ENCODE measurements around the gene SERPINA5.
"Not testable (repeated sequence)": the region's sequence is repeated elsewhere in the genome, so short reads cannot be mapped to it uniquely, and the experiment has no call there.

The SERPINA5 gene

DNA sequence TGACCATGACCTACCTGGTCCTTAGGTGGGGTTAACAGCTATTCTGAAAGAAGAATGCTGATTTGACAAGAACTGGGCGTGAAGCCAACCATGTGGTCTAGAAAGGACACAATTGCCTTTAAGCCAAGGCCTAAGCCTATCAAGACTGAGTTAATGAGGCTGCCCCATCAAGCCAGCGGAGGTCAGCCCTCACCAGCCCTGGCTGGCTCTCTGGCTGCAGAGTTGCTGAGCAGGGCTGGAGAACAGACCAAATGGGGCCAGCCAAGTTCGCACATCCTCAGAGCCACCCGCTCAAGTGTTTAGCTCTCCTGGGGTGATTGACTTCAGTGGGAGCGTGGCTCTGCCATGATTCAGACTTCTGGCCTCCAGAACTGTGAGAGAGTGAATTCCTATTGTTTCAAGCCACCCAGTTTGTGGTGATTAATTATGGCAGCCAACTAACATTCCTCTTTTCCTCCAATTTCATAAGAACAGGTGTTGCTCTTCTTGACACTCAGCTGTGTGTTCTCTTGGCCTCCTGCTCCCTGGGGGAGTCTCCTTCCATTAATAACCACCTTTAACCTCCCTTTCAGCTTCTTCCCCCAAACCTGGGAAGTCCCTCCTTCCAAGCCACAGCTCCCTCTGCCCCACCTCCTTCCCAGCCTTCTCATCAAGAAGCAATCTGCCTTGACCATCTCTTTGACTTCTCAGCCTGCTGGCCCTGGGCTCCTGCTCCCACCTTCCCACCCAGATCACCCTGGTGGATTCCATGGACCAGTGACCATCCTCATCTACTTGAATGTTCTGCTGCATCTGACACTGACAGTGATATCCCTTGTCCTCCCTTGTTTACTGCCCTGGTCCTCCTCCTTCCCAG, 5.3 kb upstream of the SERPINA5 start:
- DNase-seq, result no peak

DNA sequence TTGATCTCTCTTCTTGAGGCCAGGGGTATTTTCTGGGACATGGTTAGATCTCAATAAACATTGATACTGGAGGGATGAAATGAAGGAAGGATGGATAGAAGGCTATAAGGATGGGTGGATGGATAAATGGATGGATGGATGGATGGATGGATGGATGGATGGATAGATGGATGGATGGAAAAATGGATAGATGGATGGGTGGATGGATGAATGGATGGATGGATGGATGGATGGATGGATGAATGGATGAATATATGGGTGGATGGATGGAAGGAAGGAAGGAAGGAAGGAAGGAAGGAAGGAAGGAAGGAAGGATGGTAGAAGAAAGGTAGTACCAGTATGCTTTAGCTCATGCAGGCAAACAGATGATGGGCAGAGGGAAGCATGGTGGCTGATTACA, 3.8 kb upstream of the SERPINA5 start:
- not testable (repeated sequence) for DNase-seq

DNA sequence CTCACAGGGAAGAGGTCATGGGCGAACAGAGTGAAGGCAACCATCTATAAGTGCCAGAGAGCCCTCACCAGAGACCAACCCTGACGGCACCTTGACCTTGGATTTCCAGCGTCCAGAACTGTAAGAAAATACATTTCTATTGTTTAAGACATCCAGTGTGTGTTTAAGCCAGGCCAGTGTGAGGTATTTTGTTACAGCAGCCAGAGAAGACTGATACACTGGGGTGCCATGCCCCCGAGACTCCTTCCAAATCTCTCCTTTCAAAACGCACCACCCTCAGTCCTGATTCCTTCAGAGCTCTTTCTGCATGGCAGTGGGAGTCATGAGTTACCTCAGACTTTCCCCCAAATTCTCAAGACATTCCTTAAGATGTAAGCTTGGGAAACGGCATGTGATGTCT, 2.5 kb upstream of the SERPINA5 start:
- no peak for DNase-seq

DNA sequence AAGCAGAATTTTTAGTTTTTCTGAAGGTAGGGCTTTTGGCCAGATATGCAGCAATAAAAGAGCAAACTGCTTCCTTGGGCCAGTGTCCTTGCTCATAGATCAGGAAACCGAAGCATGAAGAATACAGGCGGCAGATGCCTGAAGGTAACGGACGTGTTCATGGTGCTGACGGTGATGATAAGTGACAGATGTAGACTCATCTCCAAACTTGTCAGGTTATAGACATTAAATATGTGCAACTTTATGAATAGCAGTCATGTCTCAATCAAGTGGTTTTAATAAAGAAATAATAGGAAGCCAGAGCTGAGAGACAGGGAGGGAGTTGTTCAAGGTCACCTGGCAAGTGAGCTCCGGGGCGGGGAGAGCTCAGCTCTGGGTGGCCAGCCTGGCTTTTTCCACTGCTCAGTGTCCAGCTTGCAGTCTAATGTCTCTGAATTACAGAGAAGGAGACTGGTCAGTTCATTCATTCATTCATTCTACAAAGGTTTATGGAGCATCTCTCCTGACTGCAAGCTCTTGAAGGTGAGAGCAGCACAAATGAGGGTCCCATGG, 1.0 kb downstream of the SERPINA5 start:
- no peak for DNase-seq

DNA sequence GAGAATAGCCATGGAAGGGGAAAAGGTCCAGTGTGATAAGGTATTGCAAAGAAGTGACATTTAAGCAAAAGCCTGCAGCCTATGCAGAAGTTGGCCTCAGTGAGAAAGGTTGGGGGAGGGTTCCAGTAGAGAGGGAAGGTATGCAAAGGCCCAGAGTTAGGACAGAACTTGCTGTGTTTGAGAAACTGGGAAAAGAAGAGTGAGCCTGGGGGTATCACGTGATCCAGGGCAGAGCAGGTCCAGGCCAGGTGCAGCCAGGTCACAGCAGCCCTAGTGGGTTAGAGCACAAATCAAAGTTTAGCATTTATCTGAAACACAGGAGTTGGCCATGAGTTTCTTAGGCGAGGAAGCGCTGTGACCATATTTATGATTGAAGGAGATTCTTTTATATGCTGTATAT, 1.6 kb downstream of the SERPINA5 start:
- no peak for DNase-seq

DNA sequence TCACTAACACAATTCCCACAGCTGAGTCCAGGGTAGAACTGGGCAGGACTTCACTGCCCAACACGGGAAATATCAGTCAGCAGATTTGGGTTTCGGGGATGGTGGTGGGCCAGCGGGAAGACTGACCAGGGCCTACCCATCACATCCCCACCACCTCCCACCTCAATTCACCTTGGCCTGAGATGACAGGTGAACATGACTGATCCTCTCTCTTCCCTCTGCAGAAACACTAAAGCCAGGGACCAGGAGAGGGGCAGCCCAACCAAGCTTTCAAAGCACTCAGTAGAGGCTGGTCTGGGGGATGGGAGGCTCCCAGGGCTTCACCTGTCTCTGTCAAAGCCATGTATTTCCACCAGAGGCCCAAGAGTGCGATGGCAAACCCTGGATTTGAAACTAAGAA, 2.3 kb downstream of the SERPINA5 start:
- no peak for DNase-seq

DNA sequence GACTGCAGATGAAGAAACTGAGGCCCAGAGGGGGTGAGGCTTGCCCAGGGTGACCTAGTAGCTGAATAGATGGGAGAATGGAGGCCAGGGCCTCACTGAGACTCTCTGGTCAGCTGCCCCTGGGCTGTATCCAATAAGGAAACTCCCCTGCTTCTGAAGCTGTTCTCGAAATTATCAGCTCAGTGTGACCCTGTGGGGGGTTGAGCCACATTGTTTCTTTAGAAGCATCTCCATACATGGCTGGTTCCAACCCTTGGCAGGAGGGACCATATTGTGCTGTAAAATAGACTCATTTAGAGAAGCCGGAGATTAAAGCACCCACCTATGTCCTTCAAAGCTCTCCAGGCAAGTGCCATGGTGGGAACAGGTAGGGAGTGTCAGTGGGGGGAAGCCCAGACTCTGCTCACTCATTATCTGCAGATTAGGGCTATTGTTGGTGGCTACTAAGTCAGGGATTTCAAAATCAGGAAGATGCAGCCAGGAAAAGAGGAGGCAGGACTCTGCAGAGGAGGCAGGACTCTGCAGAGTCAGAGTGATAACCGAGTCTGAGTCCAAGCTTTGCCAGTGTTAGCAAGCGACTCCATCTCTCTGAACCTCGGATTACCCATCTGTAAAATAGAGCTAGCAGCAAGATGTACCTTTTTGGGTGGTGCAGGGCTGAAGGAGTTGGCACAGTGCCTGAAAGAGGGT, 3.5 kb downstream of the SERPINA5 start:
- DNase-seq, result no peak

DNA sequence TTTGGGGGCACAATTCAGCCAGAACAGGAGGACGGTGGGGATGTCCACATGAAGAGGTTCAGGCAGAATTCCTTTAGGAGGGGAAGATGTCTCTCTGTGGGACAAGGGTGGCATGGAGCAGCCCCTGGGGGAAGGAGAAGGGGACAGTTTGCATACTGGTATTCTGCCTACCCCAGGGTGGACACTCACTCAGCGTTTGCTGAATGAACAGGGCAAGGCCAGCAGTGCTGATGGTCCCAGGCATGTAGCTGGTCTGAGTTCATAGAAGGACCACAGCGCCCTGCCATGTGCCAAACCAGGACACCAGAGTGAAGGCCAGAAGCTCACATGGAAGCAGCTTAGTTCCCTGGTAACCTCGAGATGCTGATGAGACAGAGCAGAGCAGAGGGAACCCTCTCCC, 5.4 kb downstream of the SERPINA5 start:
- DNase-seq, result no peak

DNA sequence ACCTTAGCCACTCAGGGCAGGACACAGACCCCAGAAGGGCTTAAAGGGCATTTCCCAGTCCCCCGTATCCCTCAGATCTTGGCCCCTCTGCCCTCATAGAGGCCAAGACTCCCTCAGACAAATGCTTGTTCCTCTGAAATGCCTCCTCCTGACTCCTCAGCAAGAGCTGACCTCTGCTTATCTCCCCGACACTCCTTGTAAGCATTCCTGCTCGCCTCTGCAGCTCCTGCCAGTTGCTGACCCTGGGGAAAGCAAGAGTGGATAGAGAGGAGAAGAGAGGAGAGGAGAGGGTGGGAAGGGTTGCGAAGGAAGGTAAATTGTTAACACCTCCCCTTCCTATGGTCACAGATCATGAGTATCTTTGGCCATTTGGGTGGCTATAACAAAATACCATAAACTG, 7.1 kb downstream of the SERPINA5 start:
- no peak for DNase-seq

DNA sequence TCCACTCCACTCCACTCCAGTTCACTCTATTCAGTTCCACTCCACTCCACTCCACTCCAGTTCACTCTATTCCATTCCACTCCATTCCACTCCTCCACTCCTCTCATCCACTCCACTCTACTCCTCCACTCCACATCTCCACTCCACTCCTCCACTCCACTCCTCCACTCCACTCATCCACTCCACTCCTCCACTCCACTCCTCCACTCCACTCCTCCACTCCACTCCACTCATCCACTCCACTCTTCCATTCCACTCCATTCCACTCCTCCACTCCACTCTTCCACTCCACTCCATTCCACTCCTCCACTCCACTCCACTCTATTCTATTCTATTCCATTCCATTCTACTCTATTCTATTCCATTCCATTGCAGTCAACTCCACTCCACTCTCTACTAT, 9.8 kb downstream of the SERPINA5 start:
- no peak for DNase-seq

DNA sequence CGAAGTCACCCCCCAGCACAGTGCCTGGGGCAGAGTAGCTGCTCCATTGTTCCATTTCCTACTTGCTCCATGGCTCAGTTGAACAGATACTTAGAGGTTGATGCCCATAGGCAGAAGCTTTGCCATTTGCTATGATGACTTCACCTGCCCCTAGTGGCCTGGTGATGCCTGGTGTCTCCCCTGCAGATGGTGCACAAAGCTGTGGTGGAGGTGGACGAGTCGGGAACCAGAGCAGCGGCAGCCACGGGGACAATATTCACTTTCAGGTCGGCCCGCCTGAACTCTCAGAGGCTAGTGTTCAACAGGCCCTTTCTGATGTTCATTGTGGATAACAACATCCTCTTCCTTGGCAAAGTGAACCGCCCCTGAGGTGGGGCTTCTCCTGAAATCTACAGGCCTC, 10.6 kb downstream of the SERPINA5 start:
- no peak for DNase-seq

DNA sequence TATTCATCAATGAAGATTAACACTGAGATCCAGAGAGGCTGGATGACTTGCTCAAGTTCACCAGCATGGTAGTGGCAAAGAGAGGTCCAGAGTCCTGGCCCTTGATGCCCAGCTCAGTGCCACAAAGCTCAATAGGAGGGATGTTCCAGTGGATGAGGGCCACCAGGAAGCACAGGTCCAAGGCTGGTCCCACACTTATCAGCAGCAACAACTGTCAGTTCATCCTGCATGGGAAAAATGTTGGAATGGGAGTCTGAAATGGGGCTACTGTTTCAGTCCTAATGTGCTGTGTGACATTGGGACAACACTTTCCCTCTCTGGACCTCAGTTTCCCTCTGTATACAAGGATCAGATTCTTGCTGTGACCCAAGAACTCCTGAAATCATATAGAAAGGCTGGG, 11.2 kb downstream of the SERPINA5 start:
- no peak for DNase-seq

DNA sequence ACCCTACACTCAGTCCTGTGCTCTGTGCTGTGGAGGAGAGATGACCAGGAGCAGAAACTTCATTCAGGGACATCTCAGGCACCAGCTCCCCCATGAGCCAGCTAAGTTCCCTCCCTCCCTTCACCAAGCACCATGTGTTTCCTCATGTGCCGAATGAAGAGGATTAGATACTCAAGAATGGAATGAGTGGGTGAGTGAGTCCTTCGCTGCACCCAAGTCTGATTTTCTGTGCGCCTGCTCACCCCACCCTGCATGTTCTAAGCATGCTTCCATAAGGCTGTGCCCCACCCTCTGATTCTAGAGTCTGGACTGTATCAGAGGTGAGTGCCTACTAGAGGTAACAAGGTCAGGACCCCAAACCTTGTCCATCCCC, 12.1 kb downstream of the SERPINA5 start:
- no peak for DNase-seq

DNA sequence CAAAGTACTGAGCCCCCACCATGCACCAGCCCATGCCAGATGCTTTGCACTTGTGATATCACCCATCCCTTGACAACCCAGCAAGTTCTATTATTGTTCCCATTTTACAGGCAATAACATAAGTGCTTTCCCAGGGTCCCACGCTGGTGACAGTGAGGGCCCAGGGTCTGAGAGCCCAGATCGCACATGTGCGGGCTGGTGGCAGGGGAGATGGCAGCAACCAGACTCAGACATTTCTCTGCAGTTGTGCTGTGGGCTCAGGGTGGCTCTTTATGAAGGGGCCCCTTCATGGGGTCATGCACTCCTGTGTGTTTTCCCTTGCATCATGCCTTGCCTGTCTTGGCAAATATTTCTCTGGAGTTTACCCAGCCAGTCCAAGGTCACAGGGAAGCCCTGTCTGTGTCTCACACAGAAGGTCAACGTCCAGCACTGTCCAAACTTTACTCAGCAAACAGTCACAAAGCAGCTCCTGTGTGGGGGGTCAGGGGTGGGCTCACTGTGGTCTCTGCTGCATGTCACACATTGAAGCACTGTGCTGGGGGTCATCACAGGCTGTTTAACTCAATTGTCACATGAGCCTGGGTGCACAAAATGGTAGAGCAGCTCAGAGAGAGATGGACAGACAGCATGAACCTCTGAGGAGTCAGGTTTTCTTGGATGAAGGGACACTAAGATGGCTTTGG, 12.7 kb downstream of the SERPINA5 start:
- no peak for DNase-seq

DNA sequence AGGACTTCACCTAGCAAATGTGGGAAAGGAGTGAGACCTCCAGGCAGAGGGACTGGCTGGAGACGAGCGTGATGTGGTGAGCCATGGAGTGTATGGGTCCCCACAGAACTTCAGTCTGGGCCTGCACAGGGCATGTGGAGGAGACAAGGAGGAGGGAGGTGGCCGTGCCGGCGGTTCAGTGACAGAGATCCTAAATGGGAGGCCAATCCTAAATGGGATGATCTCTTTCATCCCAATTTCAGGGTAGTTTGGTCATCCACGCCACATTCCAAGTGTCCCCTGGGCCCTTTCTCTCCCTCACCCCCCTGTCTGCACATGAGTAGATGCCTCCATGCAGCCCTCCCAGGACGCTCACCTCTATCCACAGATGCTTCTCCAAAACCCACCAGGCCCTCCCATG, 13.2 kb downstream of the SERPINA5 start:
- no peak for DNase-seq

DNA sequence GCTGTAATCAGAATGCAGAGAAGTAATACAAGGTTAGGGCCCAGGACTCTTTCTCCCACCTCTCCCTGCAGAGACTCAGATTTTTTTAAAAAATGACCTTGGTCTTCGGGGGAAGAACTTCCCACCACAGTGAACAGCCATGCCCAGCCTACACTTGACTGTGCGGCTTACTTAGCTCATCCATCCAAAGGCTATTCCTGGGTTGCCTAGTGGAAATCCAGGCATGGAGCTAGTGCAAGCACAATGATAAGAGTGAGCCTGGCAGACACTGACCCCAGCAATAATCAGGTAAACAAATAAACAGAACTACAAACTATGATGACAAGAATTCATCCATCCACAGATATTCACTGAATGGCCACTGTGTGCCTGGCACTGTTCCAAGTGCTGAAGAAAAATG, 14.7 kb downstream of the SERPINA5 start:
- no peak for DNase-seq

DNA sequence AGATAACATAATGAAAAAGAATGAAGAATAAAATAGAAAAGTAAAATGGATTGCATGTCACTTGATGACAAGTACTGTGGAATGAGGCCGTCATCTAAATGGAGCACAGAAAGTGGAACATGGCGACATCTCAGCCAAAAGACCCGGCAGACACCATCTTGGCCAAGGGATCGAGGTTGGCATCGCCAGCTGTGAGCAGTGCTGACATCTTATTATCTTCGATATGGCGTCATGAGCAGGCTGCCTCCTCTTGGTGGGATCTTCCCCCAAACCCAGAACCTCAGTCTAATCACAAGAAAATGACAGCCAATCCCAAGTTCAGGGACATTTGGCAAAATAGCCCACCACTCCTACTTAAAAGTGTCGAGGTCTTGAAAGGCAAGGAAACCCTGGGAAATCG, 15.1 kb downstream of the SERPINA5 start:
- no peak for DNase-seq

DNA sequence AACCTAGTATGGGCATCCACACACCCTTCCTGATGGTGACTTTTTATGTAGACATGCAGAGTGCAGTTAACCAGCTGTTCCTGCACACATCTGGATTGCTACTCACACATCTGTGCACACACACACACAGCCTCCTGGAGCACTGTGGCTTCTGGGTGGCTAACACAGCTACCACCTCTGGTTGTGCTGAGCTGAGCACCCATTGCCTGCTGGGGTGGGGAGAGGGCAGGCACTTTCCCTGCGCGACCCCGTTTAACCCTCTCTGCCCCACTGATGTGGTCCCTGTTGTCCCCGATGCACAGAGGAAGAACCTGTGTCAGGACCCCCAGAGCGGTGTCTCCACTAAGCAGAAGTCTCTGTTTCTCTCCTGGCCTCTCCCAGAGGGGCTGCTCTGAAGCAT, 16.6 kb downstream of the SERPINA5 start:
- no peak for DNase-seq

DNA sequence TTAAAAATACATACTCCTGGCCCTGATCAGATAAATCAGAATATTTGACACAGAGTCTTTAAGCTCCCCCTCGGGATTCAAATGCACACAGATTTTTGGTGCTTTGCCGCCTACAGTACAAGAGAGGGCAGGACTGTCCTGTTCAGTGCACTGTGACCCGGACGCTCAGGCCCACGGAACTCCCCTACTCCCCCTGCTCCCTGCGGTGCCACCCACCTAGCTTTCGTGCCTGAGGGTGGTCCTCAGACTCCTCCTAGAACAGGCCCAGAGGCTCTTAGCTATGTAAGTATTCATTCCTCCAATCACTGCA, 17.2 kb downstream of the SERPINA5 start:
- no peak for DNase-seq

DNA sequence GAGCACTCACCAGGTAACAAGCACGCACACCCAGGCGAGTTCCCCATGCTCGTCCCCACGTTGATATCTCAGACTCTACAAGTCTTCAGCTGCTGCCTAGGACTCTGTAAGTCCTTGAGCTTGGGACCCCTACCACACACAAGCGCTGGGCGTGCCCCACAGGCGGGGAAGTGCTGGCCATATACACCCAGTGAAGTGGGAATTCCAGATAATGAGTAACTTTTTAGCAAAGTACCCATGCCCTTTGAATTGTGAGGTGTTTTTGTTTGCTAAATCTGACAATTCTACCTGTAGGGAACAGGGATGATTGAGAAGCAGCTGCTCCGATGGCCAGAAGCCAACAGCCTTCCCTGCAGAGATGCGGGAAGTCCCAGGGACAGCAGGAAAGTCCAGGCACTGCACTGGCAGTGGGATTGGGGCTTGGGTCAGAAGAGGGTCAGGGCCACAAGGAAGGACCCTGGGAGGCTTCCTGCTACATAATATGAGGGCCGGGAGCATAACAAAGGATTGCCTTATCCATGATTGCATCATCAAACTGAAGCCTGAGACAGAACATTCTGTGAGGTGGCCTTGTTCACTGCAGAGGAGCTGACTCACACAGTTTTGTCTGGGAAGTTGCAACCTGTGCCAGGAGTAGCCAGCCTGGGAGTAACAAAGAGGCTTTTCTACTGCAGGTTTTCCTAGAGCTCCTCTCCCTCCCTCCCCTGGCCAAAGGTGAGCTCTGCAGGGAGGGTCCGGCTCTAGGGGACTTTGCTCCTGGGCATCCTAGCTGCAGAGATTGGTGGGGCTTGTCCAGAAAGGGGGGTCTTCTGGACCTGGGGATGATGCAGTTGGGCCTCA, 17.8 kb downstream of the SERPINA5 start:
- no peak for DNase-seq

DNA sequence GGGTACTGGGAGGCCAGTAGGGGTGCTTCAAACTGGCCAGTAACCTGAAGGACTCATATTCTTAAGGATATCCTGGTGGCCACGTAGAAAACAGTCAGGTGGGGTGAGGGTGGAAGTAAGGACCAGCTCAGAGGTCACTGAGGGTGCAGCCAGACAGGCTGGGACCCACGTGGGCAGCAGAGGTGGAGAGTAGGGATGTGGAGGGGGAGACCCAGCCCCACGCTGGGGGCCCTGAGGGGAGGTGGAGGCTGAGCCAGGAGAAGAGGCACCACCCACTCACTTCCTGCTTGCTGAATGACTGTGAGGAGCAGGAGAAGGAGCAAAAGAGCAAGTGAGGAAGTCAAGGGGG, 18.4 kb downstream of the SERPINA5 start:
- no peak for DNase-seq

DNA sequence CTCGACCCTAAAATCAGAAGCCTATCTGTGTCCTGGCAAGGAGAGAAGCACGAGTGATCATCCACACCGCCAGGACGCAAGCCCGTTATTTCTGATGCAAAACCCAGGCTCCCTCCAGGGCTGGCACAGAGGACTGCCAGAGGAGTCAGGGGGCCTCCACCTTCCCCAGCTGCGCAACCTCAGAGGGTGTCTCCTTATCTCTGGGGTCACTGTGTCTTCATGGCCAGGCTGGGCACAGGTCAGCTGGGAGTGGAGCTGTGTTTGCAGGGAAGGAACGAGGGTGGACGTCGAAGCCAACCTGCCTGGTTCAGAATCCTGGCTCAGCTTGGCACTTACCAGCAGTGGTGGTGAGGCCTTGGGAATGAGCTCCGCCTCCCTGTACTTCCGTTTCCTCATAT, 18.9 kb downstream of the SERPINA5 start:
- DNase-seq, result no peak

DNA sequence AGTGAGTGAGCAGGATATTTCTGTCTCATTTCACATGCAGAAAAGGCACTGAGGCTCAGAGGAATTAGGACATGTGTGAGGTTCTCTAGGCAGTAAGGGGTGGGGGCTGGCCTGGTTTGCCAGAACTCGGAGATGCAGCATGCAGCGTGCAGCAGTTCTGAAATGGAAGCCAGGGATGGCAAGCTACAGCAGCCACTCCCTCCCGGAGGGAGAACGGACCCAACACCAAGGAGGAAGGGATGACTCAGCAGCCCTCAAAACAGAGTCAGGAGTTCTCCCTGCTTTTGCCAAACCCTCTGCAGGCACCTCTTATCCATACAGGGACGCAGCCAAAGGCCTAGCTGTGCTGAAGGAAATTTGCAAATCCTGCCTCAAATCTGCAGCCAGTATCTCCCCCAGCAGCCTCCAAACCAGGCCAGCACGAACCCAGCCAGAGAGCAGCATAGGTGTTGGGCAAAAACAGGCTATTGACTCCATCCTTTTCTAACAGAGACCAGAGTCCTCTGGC, 20.7 kb downstream of the SERPINA5 start:
- no peak for DNase-seq

All from activated CD4-positive, CD25-positive, alpha-beta regulatory T cell (primary cell).